Measurements from ENCODE around the gene DST.

DNA sequence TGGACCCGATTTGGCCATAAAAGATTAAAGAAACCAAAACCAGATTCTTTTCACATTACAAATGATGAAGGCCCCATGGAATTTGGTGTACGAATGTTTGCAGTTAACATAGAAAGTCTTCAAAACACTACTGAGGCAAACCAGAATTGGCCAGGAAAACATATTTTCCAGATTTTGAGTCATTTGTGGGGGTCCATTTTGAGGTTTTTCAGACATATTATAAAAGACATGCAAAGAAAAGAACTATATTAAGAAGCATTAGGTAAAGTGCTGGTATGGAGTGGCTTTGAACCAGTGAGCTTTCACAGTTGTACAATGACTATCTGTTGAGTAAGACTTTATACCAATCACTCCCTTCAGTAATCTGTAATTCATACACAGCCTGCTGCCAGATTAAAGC is 226.4 kb downstream of the DST start:
- TF ChIP-seq, protein P1, sequence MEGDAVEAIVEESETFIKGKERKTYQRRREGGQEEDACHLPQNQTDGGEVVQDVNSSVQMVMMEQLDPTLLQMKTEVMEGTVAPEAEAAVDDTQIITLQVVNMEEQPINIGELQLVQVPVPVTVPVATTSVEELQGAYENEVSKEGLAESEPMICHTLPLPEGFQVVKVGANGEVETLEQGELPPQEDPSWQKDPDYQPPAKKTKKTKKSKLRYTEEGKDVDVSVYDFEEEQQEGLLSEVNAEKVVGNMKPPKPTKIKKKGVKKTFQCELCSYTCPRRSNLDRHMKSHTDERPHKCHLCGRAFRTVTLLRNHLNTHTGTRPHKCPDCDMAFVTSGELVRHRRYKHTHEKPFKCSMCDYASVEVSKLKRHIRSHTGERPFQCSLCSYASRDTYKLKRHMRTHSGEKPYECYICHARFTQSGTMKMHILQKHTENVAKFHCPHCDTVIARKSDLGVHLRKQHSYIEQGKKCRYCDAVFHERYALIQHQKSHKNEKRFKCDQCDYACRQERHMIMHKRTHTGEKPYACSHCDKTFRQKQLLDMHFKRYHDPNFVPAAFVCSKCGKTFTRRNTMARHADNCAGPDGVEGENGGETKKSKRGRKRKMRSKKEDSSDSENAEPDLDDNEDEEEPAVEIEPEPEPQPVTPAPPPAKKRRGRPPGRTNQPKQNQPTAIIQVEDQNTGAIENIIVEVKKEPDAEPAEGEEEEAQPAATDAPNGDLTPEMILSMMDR (IDR thresholded peaks at IDR 0.05; ENCODE audit: insufficient read depth, low read length): no peak
- TF ChIP-seq, protein P2, sequence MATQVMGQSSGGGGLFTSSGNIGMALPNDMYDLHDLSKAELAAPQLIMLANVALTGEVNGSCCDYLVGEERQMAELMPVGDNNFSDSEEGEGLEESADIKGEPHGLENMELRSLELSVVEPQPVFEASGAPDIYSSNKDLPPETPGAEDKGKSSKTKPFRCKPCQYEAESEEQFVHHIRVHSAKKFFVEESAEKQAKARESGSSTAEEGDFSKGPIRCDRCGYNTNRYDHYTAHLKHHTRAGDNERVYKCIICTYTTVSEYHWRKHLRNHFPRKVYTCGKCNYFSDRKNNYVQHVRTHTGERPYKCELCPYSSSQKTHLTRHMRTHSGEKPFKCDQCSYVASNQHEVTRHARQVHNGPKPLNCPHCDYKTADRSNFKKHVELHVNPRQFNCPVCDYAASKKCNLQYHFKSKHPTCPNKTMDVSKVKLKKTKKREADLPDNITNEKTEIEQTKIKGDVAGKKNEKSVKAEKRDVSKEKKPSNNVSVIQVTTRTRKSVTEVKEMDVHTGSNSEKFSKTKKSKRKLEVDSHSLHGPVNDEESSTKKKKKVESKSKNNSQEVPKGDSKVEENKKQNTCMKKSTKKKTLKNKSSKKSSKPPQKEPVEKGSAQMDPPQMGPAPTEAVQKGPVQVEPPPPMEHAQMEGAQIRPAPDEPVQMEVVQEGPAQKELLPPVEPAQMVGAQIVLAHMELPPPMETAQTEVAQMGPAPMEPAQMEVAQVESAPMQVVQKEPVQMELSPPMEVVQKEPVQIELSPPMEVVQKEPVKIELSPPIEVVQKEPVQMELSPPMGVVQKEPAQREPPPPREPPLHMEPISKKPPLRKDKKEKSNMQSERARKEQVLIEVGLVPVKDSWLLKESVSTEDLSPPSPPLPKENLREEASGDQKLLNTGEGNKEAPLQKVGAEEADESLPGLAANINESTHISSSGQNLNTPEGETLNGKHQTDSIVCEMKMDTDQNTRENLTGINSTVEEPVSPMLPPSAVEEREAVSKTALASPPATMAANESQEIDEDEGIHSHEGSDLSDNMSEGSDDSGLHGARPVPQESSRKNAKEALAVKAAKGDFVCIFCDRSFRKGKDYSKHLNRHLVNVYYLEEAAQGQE (IDR thresholded peaks at IDR 0.05; ENCODE audit: insufficient replicate concordance, low read depth): no peak
- TF ChIP-seq POLR2AphosphoS5 (IDR thresholded peaks at IDR 0.05; ENCODE audit: low read depth): no peak
